K562 (cell line): ENCODE results near the gene TMEM202. TPM values are rescaled to one million over a fixed set of nuclear protein-coding genes. Genes with fewer than 3 reads are reported as not detected.

Experiments
- ATAC-seq: fragments of 200-7000 bp; cut with Tn5 transposase; 3 replicates; pipeline ENCODE4 v1.9.1; 2020; ENCODE audit warnings: moderate library complexity
- BruUV-seq: library from RNA; stranded (reverse); fragments of 400-500 nt; replicated peaks from 2 replicates; lab custom pipeline; 2021; lab: Mats Ljungman, UMichigan
- CTCF ChIA-PET: fragments of 300-600 bp; formaldehyde crosslinking; extraction: SDS; loops from one replicate; lab custom pipeline; 2021; ENCODE audit warnings: low intra/inter-chr PET ratio; lab: Yijun Ruan, JAX
- POLR2A ChIA-PET: fragments of 300-600, 350-650 bp; sonication (Branson Sonifier 250); formaldehyde crosslinking; extraction: SDS; loops from one replicate; lab custom pipeline; 2021; ENCODE audit warnings: antibody characterized with exemption, inconsistent platforms; lab: Yijun Ruan, JAX
- DNase-seq, 4 experiments: peaks; one replicate each; pipeline versions ENCODE4 v3.0.0 to v3.0.0-alpha.2; 2011 to 2018; ENCODE audit warnings: low spot score in 3 of 4, mixed read lengths in 3 of 4; ENCODE audit errors: extremely low read depth in 1 of 4
- FAIRE-seq: peaks from 2 replicates; lab custom pipeline; 2011; peaks lifted over from hg19 to GRCh38; lab: Jason Lieb, UNC
- H2AFZ ChIP-seq: 2 replicates; pipeline ENCODE4 v1.6.0; 2011; ENCODE audit warnings: low read depth, low read length, control low read depth, inconsistent platforms
- H3K27ac ChIP-seq: fragments of 200-600 bp; 3 replicates; pipeline ENCODE4 v1.8.0; 2011; ENCODE audit warnings: low read depth, mild to moderate bottlenecking, control low read depth, inconsistent platforms, low read length, moderate library complexity, mixed read lengths; ENCODE audit errors: extremely low read depth
- H3K27me3 ChIP-seq, 2 experiments: fragments of 300-600 bp in 1 of 2; 2 replicates in 1 of 2; 3 replicates in 1 of 2; pipeline versions ENCODE4 v1.6.0 to v1.8.0; 2011; ENCODE audit warnings: inconsistent platforms in 2 of 2, low read length in 2 of 2, mild to moderate bottlenecking in 1 of 2, mixed read lengths in 1 of 2, moderate library complexity in 1 of 2; ENCODE audit not compliant: control insufficient read depth in 2 of 2, insufficient read depth in 2 of 2
- H3K36me3 ChIP-seq: fragments of 300-600 bp; 3 replicates; pipeline ENCODE4 v1.8.0; 2011; ENCODE audit warnings: mild to moderate bottlenecking, low read length, inconsistent platforms; ENCODE audit not compliant: control insufficient read depth, insufficient read depth
- H3K4me1 ChIP-seq, 2 experiments: fragments of 200-600 bp in 1 of 2; replicated peaks in 1 of 2; 2 replicates in 1 of 2; 3 replicates in 1 of 2; pipeline versions ENCODE4 v1.5.1 to v1.8.0; 2011; ENCODE audit warnings: inconsistent platforms in 2 of 2, low read length in 2 of 2, mild to moderate bottlenecking in 1 of 2, mixed read lengths in 1 of 2, moderate library complexity in 1 of 2; ENCODE audit not compliant: control insufficient read depth in 2 of 2, insufficient read depth in 2 of 2
- H3K4me2 ChIP-seq: 2 replicates; pipeline ENCODE4 v1.6.1; 2011; ENCODE audit warnings: low read length, control low read depth, inconsistent platforms, mixed read lengths; ENCODE audit not compliant: insufficient read depth
- H3K4me3 ChIP-seq: fragments of 200-600 bp; sonication (generic), shearing (Covaris generic); 2 replicates; pipeline ENCODE4 v1.5.1; 2016; ENCODE audit warnings: control low read depth, inconsistent platforms
- H3K79me2 ChIP-seq: fragments of 200-600 bp; 3 replicates; pipeline ENCODE4 v1.8.0; 2011; ENCODE audit warnings: low read length, inconsistent platforms; ENCODE audit not compliant: control insufficient read depth, insufficient read depth
- H3K9ac ChIP-seq, 2 experiments: 2 replicates each; pipeline versions ENCODE4 v1.6.0 to v1.6.1; 2011; ENCODE audit warnings: low read depth in 2 of 2, low read length in 2 of 2, control low read depth in 1 of 2, inconsistent platforms in 1 of 2, mild to moderate bottlenecking in 1 of 2, mixed read lengths in 1 of 2; ENCODE audit not compliant: insufficient read depth in 1 of 2
- H3K9me1 ChIP-seq: one replicate; pipeline ENCODE4 v1.6.0; 2011; ENCODE audit warnings: inconsistent platforms, mild to moderate bottlenecking, low read length, moderate library complexity; ENCODE audit not compliant: control insufficient read depth, insufficient read depth
- H3K9me3 ChIP-seq: replicated peaks from 2 replicates; pipeline ENCODE4 v1.5.1; 2011; ENCODE audit warnings: low read depth, low read length, inconsistent platforms; ENCODE audit not compliant: control insufficient read depth, insufficient read depth
- H4K20me1 ChIP-seq: replicated peaks from 2 replicates; pipeline ENCODE4 v1.6.1; 2011; ENCODE audit warnings: low read length, inconsistent platforms, mixed read lengths; ENCODE audit not compliant: control insufficient read depth, insufficient read depth
- CBX2 ChIP-seq: fragments of 200-600 bp; sonication (generic); IDR thresholded peaks from one replicate; pipeline ENCODE4 v1.6.1; 2012; ENCODE audit warnings: mild to moderate bottlenecking, low read length, inconsistent platforms; ENCODE audit not compliant: insufficient read depth, poor library complexity, severe bottlenecking
- ELF1 ChIP-seq: fragments of 200-800 bp; sonication (Bioruptor generic); IDR thresholded peaks from 2 replicates; pipeline ENCODE4 v1.6.1; 2016; ENCODE audit warnings: missing genetic modification characterization, missing compliant biosample characterization
- KAT8 ChIP-seq: fragments of 450-650 bp; IDR thresholded peaks from 2 replicates; pipeline ENCODE4 v1.6.1; 2016; ENCODE audit warnings: low read depth, mild to moderate bottlenecking
- NUFIP1 ChIP-seq: fragments of 450-650 bp; IDR thresholded peaks from 2 replicates; pipeline ENCODE4 v1.6.1; 2018; ENCODE audit not compliant: partially characterized antibody
- PPARD ChIP-seq: fragments of 250-450 bp; sonication (Bioruptor Pico); IDR thresholded peaks from 2 replicates; pipeline ENCODE4 v1.8.0; 2022; ENCODE audit warnings: inconsistent platforms, mild to moderate bottlenecking, moderate library complexity
- PTRF ChIP-seq: fragments of 450-650 bp; IDR thresholded peaks from 2 replicates; pipeline ENCODE4 v1.6.1; 2016; ENCODE audit warnings: mild to moderate bottlenecking, missing genetic modification characterization, missing compliant biosample characterization
- ZFX ChIP-seq: sonication (generic); formaldehyde crosslinking; IDR thresholded peaks from 2 replicates; pipeline ENCODE4 v1.8.0; 2022; ENCODE audit warnings: mild to moderate bottlenecking, missing genetic modification reagents, moderate library complexity
- ZNF79 ChIP-seq: fragments of 250-450 bp; sonication (Bioruptor Pico); IDR thresholded peaks from 2 replicates; pipeline ENCODE4 v1.4.0; 2020; ENCODE audit warnings: low read depth, mild to moderate bottlenecking, moderate library complexity
- WGBS: fragments of 100-300 bp; shearing (Covaris generic); methylation state at CpG from one replicate; pipeline ENCODE4 v1.1.6; 2016; ENCODE audit warnings: low coverage, mixed read lengths; ENCODE audit not compliant: insufficient coverage; ENCODE audit errors: missing lambda C conversion rate; 5-methylcytosine and 5-hydroxymethylcytosine counted together
- in situ Hi-C: fragments of 300-500 bp; cut with MboI; formaldehyde crosslinking; loops from 4 replicates; pipeline ENCODE4 v1.15.0; 2018; ENCODE audit warnings: inconsistent platforms, mixed read lengths
- intact Hi-C: fragments of 100-400 bp; cut with micrococcal nuclease; formaldehyde crosslinking; loops from 2 replicates; pipeline ENCODE4 v1.14.2; 2022
- polyA plus RNA-seq, 8 experiments: library from polyadenylated mRNA; depleted of rRNA in 4 of 8; stranded (reverse) in 5 of 8; unstranded in 3 of 8; fragments of >200 nt; fragmentation: Nextera tagmentation in 2 of 8; fragmentation: Illumina TruSeq in 1 of 8; extraction: Ambion mirVana in 2 of 8; extraction: Trizol in 1 of 8; gene quantifications; 2 replicates each; pipeline versions ENCODE4 v1.2.1 to v1.2.3, GENCODE V29; 2011 to 2014; ENCODE audit warnings: inconsistent platforms in 1 of 8, missing spikeins in 1 of 8
- total RNA-seq, 7 experiments: library from RNA; depleted of rRNA in 6 of 7; stranded (reverse); fragments of >200 nt in 6 of 7; fragmentation: Illumina TruSeq in 2 of 7; extraction: Trizol in 2 of 7; gene quantifications; 2 replicates each; pipeline versions ENCODE4 v1.2.1 to v1.2.3, GENCODE V29; 2011 to 2021; ENCODE audit warnings: low replicate concordance in 1 of 7
- TF ChIP-seq, protein P1 (sequence below): IDR thresholded peaks from 2 replicates; pipeline ENCODE4 v1.6.1; 2014; ENCODE audit warnings: antibody characterized with exemption
- TF ChIP-seq, protein P2 (sequence below): fragments of 150-350 bp; conservative IDR thresholded peaks from 2 replicates; pipeline ENCODE4 v1.6.1; 2014; ENCODE audit warnings: low read length
- TF ChIP-seq, protein P3 (sequence below), 2 experiments: IDR thresholded peaks; 2 replicates each; pipeline ENCODE4 v1.6.1; 2011; ENCODE audit warnings: borderline replicate concordance in 1 of 2, control low read depth in 1 of 2, low read depth in 1 of 2, low read length in 1 of 2, mild to moderate bottlenecking in 1 of 2, mixed read lengths in 1 of 2, moderate library complexity in 1 of 2; ENCODE audit not compliant: insufficient read depth in 1 of 2, insufficient read length in 1 of 2, poor library complexity in 1 of 2, severe bottlenecking in 1 of 2; ENCODE audit errors: extremely low read depth in 1 of 2

Gene TMEM202
- total and polyA plus RNA-seq, 9 of the 15 experiments (the other 6 are each of a cell fraction or from before 2014, with no cell fraction given): not detected

DNA sequence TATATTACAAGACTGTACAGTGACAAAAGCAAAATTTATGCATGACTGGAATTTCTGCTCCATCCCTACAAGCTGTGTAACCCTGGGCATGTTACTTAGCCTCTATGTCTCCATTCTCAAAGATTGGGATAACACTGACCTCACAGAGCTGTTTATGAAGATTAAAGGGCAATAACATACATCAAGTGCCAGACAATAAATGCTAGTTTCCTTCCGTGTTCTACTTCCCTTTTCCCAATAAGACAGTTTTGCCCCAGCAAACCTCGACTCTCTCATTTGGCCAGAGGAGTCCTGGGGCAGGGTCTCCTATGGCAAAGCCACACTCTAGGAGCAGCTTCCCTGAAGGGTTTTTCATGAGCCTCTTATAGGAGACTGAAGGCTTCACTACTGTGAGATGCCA lies 29.8 kb upstream of the TMEM202 start:
- no peak overlapping the region for H3K4me2 ChIP-seq
- H3K79me2 ChIP-seq: peaks cover 13% of the 10 kb centered on the region; the same call in 2 of the 3 replicates
- FAIRE-seq (no peak), ATAC-seq (no peak), DNase-seq (no peak)
- no peak overlapping the region for H3K27ac ChIP-seq
- no peaks in the 10 kb centered on the region for H3K9me1 ChIP-seq
- no peaks in the 10 kb centered on the region for H3K9me3 ChIP-seq
- no peaks in the 10 kb centered on the region for H3K27me3 ChIP-seq
- in situ Hi-C loops: no loop called here
- H4K20me1 ChIP-seq: no peaks in the 10 kb centered on the region
- 80% methylated on average over 2 of the region's 2 CpGs for WGBS
- CTCF ChIA-PET: no interaction called here
- H3K4me1 ChIP-seq: no peaks in the 10 kb centered on the region
- no peak for TF ChIP-seq NUFIP1
- no peak for TF ChIP-seq ZFX (CRISPR knock-in tag)
- no peak for TF ChIP-seq ZNF79 (CRISPR knock-in tag)
- no peak for TF ChIP-seq KAT8
- TF ChIP-seq, protein P1, sequence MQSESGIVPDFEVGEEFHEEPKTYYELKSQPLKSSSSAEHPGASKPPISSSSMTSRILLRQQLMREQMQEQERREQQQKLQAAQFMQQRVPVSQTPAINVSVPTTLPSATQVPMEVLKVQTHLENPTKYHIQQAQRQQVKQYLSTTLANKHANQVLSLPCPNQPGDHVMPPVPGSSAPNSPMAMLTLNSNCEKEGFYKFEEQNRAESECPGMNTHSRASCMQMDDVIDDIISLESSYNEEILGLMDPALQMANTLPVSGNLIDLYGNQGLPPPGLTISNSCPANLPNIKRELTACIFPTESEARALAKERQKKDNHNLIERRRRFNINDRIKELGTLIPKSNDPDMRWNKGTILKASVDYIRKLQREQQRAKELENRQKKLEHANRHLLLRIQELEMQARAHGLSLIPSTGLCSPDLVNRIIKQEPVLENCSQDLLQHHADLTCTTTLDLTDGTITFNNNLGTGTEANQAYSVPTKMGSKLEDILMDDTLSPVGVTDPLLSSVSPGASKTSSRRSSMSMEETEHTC: no peak
- TF ChIP-seq PPARD: no peak
- TF ChIP-seq CBX2: no peak
- TF ChIP-seq, protein P2, sequence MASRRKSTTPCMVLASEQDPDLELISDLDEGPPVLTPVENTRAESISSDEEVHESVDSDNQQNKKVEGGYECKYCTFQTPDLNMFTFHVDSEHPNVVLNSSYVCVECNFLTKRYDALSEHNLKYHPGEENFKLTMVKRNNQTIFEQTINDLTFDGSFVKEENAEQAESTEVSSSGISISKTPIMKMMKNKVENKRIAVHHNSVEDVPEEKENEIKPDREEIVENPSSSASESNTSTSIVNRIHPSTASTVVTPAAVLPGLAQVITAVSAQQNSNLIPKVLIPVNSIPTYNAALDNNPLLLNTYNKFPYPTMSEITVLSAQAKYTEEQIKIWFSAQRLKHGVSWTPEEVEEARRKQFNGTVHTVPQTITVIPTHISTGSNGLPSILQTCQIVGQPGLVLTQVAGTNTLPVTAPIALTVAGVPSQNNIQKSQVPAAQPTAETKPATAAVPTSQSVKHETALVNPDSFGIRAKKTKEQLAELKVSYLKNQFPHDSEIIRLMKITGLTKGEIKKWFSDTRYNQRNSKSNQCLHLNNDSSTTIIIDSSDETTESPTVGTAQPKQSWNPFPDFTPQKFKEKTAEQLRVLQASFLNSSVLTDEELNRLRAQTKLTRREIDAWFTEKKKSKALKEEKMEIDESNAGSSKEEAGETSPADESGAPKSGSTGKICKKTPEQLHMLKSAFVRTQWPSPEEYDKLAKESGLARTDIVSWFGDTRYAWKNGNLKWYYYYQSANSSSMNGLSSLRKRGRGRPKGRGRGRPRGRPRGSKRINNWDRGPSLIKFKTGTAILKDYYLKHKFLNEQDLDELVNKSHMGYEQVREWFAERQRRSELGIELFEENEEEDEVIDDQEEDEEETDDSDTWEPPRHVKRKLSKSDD: no peak
- TF ChIP-seq, protein P3, sequence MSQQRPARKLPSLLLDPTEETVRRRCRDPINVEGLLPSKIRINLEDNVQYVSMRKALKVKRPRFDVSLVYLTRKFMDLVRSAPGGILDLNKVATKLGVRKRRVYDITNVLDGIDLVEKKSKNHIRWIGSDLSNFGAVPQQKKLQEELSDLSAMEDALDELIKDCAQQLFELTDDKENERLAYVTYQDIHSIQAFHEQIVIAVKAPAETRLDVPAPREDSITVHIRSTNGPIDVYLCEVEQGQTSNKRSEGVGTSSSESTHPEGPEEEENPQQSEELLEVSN (IDR thresholded peaks at IDR 0.05; ENCODE audit: borderline replicate concordance in 1 of 2, extremely low read depth in 1 of 2, insufficient read depth in 1 of 2, insufficient read length in 1 of 2, low read depth in 1 of 2, low read length in 1 of 2, poor library complexity in 1 of 2, severe bottlenecking in 1 of 2): no peak
- TF ChIP-seq ELF1 (tag): no peak
- no peak for TF ChIP-seq PTRF (tag)
- H2AFZ ChIP-seq: no peak overlapping the region
- no TSS peak for BruUV-seq
- no peak overlapping the region for H3K9ac ChIP-seq
- POLR2A ChIA-PET: interaction anchor here (0.5 to 1.1 kb wide), 3 partner anchors 11 to 1668 kb away, joined by 3 read pairs; no protein-coding TSS in a partner anchor
- H3K36me3 ChIP-seq: peaks cover 47% of the 10 kb centered on the region
- no peak overlapping the region for H3K4me3 ChIP-seq
- intact Hi-C loops: no loop called here
